ENCODE data around the gene ALDH3B1.

The ALDH3B1 gene

DNA sequence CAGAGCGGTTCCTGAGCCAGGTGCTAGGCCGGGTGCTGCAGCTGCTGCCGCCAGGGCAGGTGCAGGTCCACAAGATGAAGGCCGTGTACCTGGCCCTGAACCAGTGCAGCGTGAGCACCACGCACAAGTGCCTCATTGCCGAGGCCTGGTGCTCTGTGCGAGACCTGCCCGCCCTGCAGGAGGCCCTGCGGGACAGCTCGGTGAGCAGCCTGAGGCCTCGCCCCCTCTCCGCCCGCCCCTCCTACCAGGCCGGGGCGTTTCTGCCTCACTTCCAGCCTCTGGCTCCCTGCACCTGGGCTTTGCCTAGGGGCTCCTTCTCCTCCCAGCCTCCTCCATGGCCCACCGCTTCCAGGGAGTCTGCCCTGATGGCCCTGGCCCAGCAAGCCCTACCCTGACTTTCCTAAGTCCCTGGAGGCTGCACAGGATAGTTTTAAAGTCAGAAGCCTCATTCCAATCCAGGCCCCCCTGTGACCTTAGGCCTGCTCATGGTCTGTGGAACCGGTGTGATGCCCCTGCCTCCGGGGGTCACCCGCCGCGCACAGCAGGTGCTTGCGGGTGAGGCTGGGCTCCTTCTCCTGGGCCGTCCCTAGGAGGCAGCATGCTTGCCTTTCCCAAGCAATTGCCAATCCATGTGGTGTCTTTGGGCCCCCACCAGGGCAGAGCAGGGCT is 34.2 kb downstream of the ALDH3B1 start:
- TF ChIP-seq CTCF (IDR thresholded peaks at IDR 0.05; ENCODE audit: low read depth, low read length) = no peak
- DNase-seq (ENCODE audit: extremely low read depth, low read depth) = no peak

DNA sequence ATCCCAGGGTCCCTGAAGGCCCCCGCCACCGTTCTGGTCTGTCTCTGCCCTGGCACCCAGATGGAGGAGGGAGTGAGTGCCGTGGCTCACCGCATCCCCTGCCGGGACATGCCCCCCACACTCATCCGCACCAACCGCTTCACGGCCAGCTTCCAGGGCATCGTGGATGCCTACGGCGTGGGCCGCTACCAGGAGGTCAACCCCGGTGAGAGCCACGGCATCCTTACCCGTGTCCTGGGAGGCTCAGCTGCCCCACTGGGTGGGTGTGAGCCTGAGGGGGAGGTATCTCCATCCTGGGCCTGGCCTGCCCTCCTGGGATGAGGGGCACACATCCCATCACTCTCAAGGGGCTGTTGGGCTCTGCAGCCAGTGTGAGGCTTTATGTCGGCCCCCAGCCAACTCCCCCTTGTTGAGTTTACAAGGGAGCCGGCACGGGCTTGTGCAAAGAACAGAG is 34.8 kb downstream of the ALDH3B1 start:
- no peak for TF ChIP-seq CTCF (IDR thresholded peaks at IDR 0.05; ENCODE audit: low read depth, low read length)
- DNase-seq (ENCODE audit: extremely low read depth, low read depth) = no peak

GRCh38 chr11:68047437-68048290 is 37.5 kb downstream of the ALDH3B1 start:
- no peak for DNase-seq (ENCODE audit: extremely low read depth, low read depth)
- no peak for TF ChIP-seq CTCF (IDR thresholded peaks at IDR 0.05; ENCODE audit: low read depth, low read length)

DNA sequence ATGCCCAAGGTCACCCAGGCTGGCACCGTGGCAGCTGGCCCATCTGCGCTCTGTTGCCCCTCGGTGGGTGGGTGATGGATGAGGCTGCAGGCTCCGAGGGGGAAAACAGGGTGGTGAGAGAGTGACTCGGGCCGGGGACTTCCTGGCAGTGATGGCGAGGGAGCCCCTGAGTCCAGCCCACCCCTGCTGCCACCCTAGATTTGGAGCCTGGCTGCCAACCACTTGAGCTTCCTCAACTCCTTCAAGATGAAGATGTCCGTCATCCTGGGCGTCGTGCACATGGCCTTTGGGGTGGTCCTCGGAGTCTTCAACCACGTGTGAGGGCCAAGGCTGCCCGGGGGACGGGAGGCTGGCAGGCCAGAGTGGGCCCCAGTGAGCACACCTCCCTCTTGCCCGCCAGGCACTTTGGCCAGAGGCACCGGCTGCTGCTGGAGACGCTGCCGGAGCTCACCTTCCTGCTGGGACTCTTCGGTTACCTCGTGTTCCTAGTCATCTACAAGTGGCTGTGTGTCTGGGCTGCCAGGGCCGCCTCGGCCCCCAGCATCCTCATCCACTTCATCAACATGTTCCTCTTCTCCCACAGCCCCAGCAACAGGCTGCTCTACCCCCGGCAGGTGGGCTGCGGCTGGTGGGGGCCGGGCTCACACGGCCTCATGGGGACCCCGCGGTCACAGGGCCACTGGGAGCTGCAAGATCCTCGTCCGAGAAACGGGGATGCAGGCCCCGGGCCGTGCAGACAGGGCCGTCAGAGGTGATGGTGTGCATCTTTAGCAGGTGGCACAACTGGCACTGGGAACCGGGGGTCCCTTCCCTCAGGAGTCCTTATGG is 38.8 kb downstream of the ALDH3B1 start:
- DNase-seq (ENCODE audit: extremely low read depth, low read depth) = no peak
- no peak for TF ChIP-seq CTCF (IDR thresholded peaks at IDR 0.05; ENCODE audit: low read depth, low read length)

DNA sequence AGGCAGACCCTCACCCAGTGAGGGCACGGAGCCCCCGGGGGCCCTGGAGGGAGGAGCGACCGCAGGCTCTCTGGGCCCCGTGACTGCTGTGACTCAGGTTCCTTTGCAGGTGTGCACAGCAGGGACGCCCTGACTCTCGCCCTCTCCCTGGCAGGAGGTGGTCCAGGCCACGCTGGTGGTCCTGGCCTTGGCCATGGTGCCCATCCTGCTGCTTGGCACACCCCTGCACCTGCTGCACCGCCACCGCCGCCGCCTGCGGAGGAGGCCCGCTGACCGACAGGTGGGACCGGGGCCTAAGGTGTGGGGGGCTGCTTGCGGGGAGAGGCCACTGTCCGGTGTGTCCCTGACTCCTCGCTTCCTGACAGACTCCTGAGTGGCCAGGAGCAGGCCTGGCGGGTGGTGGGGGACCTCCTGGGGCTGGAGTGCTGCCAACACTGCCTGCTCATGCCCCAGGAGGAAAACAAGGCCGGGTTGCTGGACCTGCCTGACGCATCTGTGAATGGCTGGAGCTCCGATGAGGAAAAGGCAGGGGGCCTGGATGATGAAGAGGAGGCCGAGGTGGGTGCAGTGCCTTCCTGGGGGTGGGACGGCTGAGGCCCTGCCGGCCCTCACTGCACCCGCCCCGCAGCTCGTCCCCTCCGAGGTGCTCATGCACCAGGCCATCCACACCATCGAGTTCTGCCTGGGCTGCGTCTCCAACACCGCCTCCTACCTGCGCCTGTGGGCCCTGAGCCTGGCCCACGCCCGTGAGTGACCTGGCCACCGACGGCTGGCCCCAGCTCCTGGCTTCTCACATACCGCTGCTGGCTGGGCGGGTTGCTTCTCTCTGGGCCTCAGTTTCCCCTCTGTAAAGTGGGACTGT is 39.6 kb downstream of the ALDH3B1 start:
- TF ChIP-seq CTCF (IDR thresholded peaks at IDR 0.05; ENCODE audit: low read depth, low read length) = no peak

DNA sequence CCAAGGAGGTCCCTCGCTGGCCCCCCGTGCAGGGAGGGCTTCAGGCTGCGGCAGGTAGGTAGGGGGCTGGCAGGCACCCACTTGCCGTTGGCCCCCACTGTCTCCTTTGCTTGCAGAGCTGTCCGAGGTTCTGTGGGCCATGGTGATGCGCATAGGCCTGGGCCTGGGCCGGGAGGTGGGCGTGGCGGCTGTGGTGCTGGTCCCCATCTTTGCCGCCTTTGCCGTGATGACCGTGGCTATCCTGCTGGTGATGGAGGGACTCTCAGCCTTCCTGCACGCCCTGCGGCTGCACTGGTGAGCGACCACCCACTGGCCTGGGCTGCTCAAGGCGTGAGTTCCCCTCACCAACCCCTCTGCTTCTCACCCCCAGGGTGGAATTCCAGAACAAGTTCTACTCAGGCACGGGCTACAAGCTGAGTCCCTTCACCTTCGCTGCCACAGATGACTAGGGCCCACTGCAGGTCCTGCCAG is 40.3 kb downstream of the ALDH3B1 start:
- no peak for TF ChIP-seq CTCF (IDR thresholded peaks at IDR 0.05; ENCODE audit: low read depth, low read length)
- DNase-seq (ENCODE audit: extremely low read depth, low read depth) = no peak

More for the DNA sequence above, 39.6 kb downstream of the ALDH3B1 start:
- no peak for DNase-seq (ENCODE audit: extremely low read depth, low read depth)

All from AG09319 (cell line).